ENCODE data around the gene FGF9.

DNA sequence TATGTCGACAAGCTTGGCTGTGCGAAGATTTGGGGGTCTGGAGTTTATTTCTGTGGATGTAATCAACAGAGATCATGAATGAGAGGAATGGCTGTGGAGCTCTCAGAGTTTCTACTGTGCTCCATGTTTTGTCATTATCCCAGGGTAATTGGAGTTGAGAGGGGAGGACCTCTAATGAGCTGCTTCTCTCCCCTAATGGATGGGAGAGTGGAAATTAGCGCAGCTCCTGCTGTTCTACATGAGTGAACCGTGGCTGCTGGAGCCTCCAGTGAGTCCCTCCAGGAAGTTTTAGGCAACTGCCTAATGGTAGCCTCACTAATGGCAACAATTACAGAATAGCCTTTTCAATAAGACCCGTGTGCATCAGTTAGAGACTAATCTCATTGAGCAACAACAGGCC is 31.3 kb upstream of the FGF9 start:
- TF ChIP-seq, protein P1, sequence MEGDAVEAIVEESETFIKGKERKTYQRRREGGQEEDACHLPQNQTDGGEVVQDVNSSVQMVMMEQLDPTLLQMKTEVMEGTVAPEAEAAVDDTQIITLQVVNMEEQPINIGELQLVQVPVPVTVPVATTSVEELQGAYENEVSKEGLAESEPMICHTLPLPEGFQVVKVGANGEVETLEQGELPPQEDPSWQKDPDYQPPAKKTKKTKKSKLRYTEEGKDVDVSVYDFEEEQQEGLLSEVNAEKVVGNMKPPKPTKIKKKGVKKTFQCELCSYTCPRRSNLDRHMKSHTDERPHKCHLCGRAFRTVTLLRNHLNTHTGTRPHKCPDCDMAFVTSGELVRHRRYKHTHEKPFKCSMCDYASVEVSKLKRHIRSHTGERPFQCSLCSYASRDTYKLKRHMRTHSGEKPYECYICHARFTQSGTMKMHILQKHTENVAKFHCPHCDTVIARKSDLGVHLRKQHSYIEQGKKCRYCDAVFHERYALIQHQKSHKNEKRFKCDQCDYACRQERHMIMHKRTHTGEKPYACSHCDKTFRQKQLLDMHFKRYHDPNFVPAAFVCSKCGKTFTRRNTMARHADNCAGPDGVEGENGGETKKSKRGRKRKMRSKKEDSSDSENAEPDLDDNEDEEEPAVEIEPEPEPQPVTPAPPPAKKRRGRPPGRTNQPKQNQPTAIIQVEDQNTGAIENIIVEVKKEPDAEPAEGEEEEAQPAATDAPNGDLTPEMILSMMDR (conservative IDR thresholded peaks at IDR 0.05; ENCODE audit: low read depth, low read length) = no peak
- TF ChIP-seq EZH2phosphoT487 (IDR thresholded peaks at IDR 0.05; ENCODE audit: borderline replicate concordance, low read length) (no peak), EZH2 (IDR thresholded peaks at IDR 0.05; ENCODE audit: low read length, unreplicated experiment) (no peak)
